ENCODE data around the gene NDRG3.

GRCh38 chr20:36632487-36633284 lies 113.2 kb downstream of the NDRG3 start:
- TF ChIP-seq POLR2A (IDR thresholded peaks at IDR 0.05; ENCODE audit: low read depth, low read length): no peak
- no peak for TF ChIP-seq CTCF (IDR thresholded peaks at IDR 0.05; ENCODE audit: extremely low read depth in 1 of 2, insufficient read depth in 1 of 2, low read depth in 1 of 2, low read length in 2 of 2)
- no peak for TF ChIP-seq POLR2AphosphoS5 (IDR thresholded peaks at IDR 0.05; ENCODE audit: insufficient read depth, low read depth, low read length)
